H1 (cell line): ENCODE measurements around the gene KMT2A. TPM values are rescaled to one million over a fixed set of nuclear protein-coding genes. Genes with fewer than 3 reads are reported as not detected.

ENCODE experiments used
- CHD7 ChIP-seq: fragments of 300-600 bp; sonication (generic); IDR thresholded peaks from 2 replicates; pipeline ENCODE4 v1.7.1; 2012; ENCODE audit warnings: low read length, moderate library complexity, mild to moderate bottlenecking, inconsistent platforms; ENCODE audit not compliant: insufficient replicate concordance
- CTCF ChIP-seq, 3 experiments: IDR thresholded peaks; 1 replicate in 2 of 3; 2 replicates in 1 of 3; pipeline versions ENCODE4 v1.5.1 to v1.6.1; 2011; ENCODE audit warnings: low read length in 3 of 3, mild to moderate bottlenecking in 3 of 3, inconsistent platforms in 2 of 3, low read depth in 1 of 3, moderate library complexity in 1 of 3; ENCODE audit not compliant: insufficient read depth in 1 of 3; ENCODE audit errors: control extremely low read depth in 1 of 3
- KDM5A ChIP-seq: fragments of 200-600 bp; IDR thresholded peaks from 2 replicates; pipeline ENCODE4 v1.7.1; 2012; ENCODE audit warnings: mild to moderate bottlenecking, low read length, inconsistent platforms, mixed read lengths
- RAD21 ChIP-seq, 2 experiments: IDR thresholded peaks in 1 of 2; conservative IDR thresholded peaks in 1 of 2; 2 replicates each; pipeline ENCODE4 v1.6.1; 2011; ENCODE audit warnings: low read depth in 2 of 2, low read length in 2 of 2, improper control_type of control experiment in 1 of 2, inconsistent platforms in 1 of 2, mild to moderate bottlenecking in 1 of 2, moderate library complexity in 1 of 2
- polyA plus RNA-seq, 7 experiments: library from polyadenylated mRNA; depleted of rRNA in 3 of 7; stranded (reverse) in 5 of 7; unstranded in 2 of 7; fragments of >200 nt in 5 of 7; fragments of 200-250 nt in 2 of 7; gene quantifications; 1 replicate in 5 of 7; 2 replicates in 1 of 7; 4 replicates in 1 of 7; pipeline versions ENCODE4 v1.2.1 to v1.2.3, GENCODE V29; 2011 to 2013; ENCODE audit warnings: missing spikeins in 2 of 7, mixed read lengths in 2 of 7
- total RNA-seq: library from RNA; stranded (reverse); fragmentation: NEBNext Ultra II Directional; extraction: Animal tissue kit (Norgen Biotek cat#: 25700); gene quantifications from 2 replicates; pipeline ENCODE4 v1.2.1, GENCODE V29; 2021

KMT2A gene
- total and polyA plus RNA-seq, 2 of the 8 experiments (the other 6 are each of a cell fraction or from before 2014, with no cell fraction given), result 35.9 to 62.1 TPM

GRCh38 chr11:118485273-118485672 lies 49.0 kb downstream of the KMT2A start (continued):
- TF ChIP-seq RAD21 (IDR thresholded peaks at IDR 0.05 in 1 of 2, conservative IDR thresholded peaks at IDR 0.05 in 1 of 2; ENCODE audit: low read depth in 2 of 2, low read length in 2 of 2), result no peak
- no peak for TF ChIP-seq CHD7
- TF ChIP-seq CTCF (IDR thresholded peaks at IDR 0.05; ENCODE audit: control extremely low read depth in 1 of 3, insufficient read depth in 1 of 3, low read depth in 1 of 3, low read length in 3 of 3), result no peak
- TF ChIP-seq KDM5A, result no peak
